GM12872 (cell line): Measurements from ENCODE around the gene NTN3.

Experiments used
- CTCF ChIP-seq: IDR thresholded peaks from 3 replicates; pipeline ENCODE4 v1.5.1; 2011; ENCODE audit warnings: low read depth, mild to moderate bottlenecking, low read length, moderate library complexity; ENCODE audit not compliant: insufficient read depth

NTN3 gene

GRCh38 chr16:2457267-2457666 lies 13.8 kb upstream of the NTN3 start:
- no peak for TF ChIP-seq CTCF

GRCh38 chr16:2457946-2458345 lies 13.2 kb upstream of the NTN3 start:
- no peak for TF ChIP-seq CTCF

DNA sequence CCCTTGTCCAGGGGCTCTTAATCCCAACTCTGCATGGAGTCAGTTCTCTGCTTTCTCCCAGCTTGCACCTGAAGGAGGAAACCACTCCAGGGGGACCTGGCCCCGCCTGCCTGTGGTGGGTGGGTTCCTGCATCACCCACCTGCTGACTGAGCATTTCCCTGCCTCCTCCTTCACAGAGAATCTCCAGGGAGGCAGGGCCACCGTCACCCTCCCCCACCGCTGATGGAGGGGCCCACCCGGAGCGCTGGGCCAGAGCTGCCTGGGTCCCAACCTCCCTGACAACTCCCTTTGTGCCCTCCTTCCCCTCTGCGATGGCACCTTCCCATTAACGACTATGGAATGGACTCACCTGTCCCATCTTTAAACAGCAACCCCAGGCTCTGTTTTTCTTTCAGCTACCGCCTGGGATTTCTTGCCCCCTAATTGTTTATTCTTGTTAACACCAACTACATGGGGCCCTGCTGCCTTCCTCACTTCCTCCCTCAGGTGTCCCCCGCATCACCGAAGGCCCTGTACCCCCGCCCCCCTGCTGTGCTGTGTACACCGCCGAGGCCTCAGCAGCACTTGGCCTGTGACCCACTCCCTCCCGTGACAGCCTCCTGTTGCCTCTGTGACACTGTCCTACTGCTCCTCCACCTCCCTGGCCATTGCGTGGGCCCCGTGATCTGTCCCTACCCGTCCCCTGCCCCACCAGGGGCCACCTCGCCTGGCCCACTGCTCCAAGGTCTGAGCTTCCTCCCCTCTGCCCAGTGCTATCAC lies 12.0 kb upstream of the NTN3 start:
- TF ChIP-seq CTCF, result no peak

GRCh38 chr16:2459647-2460390 lies 11.3 kb upstream of the NTN3 start, which contains the start of gene TEDC2:
Gene TEDC2 (plus strand): TSS chr16:2460109. CDS start chr16:2460145, 36 bp downstream.
- TF ChIP-seq CTCF, result no peak

DNA sequence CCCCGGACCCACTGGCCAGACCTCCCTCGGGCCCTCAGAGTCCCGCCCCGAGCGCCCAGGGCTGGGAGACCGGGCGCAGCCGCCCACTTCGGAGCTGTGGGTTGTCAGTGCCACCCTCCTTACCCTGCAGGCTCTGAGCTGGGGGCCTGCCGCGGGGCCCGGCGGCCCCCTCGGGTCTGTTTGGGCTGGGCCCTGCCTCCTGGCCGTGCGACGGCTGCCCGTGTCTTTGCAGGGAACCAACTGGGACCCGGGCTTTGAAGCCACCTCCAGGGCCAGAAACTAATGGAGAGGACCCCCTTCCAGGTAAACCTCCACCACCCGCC lies 10.7 kb upstream of the NTN3 start:
- TF ChIP-seq CTCF, result no peak

DNA sequence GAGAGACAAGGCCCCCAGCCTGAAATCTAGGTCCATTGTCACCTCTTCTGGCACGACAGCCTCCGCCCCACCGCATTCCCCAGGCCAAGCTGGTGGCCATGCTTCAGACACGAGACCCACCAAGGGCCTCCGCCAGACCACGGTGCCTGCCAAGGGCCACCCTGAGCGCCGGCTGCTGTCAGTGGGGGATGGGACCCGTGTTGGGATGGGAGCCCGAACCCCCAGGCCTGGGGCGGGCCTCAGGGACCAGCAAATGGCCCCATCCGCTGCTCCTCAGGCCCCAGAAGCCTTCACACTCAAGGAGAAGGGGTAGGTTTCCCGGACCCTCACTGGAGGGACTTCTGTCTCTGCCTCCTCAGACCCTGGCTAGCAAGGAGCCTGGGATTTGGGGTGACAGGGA lies 10.2 kb upstream of the NTN3 start:
- TF ChIP-seq CTCF, result no peak

DNA sequence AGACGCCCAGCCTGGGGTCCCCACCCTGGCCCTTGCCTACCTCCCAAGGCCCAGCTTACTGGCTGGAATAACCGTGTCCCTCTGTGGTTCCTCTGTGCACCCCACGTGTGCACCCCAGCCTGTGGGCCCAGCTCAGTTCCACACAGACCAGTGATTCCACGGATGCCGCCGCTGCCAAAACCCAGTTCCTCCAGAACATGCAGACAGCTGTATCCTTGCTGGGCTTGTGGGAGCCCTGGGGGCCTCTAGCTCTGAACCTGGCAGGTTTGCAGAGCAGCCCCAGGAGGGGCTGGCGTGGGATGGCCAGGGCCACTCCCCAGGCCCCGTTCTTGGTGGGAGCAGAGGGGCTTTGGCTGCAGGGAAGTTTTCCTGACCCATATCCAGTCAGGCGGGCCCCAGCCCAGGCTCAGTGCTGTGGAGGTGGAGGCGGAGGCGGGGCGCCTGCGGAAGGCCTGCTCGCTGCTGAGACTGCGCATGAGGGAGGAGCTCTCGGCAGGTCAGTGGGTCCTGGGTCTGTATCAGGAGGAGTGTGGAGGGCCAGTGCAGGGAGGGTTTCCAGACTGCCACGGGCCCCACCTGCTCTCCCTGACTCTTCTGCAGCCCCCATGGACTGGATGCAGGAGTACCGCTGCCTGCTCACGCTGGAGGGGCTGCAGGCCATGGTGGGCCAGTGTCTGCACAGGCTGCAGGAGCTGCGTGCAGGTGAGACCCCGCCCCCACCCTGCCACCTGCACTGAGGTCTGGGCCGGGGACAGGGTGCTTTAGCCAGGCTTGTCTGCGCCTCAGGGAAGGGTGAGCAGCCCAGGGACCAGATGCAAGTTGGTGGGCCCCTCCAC lies 8.8 kb upstream of the NTN3 start:
- TF ChIP-seq CTCF, result no peak
